ENCODE measurements around the gene GPD1. TPM values are rescaled to one million over a fixed set of nuclear protein-coding genes. Genes with fewer than 3 reads are reported as not detected.

GPD1 gene
- total RNA-seq, 1 donor from 2014 or later = 9.0 TPM

DNA sequence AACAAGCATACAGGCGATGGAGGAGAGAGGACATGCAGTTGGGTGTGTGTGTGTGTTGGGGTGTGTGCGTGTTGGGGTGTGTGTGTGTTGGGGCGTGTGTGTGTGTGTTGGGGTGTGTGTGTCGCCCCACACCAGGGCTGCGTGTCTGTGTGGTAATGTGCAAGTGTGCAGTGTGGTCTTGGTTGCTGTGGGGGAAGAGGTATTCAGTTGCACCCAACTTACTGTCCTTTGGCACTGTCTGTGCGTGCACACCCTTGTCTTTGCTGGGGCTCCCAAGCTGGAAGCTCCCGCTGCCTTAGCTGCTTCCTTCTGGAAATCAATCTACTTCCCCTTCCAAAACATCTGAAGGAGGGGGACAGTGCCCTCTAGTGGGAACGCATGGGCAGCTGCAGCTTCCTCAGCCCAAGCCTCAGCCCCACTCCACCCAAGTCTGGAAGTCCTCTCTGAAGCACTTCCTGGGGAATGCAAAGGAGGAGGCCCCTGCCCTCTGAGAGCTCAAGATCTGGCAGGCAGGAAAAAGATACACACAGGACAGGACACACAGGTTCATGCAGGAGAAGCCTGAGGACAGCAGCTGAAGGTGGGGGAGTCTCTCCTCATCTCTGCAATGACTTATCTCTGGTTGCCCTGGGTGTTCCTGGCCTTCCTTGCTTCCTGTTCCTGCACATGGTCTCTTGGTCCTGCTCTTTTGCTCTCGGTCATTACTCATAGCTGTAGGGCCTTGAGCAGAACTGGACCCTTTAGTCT, 33.3 kb upstream of the GPD1 start:
- peak overlapping the region; percentile 60 for H3K4me3 Mint-ChIP-seq
- H3K36me3 Mint-ChIP-seq = no peaks in the 10 kb centered on the region
- DNase-seq (ENCODE audit: extremely low spot score, unreplicated experiment) = peak; percentile 86
- peaks cover 5% of the 10 kb centered on the region for H3K27me3 Mint-ChIP-seq
- peak; percentile 95 for TF ChIP-seq CTCF (conservative IDR thresholded peaks at IDR 0.05)
- peaks cover 29% of the 10 kb centered on the region for H3K4me1 Mint-ChIP-seq (ENCODE audit: unreplicated experiment)
- peak overlapping the region; percentile 42 for H3K27ac Mint-ChIP-seq
- no peaks in the 10 kb centered on the region for H3K9me3 Mint-ChIP-seq

DNA sequence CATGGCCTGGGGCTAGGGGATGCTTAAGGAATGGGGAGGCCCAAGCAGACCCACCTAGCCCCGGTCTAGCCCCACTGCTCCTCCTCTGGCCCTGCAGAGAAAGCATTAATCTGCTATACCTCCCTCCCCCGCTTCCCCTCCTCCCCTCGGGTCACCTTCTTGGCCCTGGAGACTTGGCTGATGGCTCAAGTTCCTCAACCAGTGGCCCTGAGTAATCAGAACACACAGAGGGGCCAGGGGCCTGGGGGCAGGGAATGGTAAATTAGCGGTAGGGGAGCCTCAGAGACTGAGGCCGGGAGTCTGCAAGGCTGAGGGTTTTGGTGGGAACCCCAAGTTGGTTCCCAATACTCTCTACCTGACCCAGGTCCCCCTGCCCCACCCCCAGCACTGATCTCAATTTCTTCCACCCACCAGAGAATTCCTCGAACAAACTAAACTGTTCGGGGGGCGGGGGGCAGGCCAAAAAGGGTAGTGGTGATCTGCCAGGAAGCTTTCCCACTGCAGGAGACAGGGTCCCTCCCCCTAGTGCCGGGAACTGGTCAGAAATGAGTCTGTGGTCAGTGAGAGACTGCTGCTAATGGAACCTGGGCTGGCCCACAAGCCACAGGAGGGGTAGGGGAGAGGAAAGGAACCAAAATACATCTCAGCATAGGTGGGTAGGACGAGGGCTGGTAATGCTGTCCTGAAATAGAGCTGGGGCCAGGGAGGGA, 31.5 kb upstream of the GPD1 start:
- no peaks in the 10 kb centered on the region for H3K36me3 Mint-ChIP-seq
- H3K27ac Mint-ChIP-seq = peak overlapping the region; percentile 31

DNA sequence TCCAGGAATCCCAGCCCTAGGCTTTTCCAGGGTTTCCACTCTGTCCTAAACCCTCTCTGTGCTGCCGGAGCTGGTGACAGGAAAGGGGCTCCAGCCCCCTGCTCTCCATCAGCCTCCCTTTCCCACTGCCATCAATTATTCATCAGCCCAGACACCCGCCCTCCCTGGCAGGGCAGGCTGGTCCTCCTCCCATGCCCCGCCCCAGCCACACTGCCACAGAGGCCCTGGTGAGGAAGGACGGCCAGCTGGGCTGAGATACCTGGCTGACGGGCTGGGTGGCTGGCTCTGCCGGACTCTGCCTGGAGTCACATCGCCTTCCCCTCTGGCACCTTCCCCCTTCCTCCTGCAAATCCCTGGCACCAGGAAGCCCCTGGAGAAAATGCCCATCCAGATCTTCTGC, 30.6 kb upstream of the GPD1 start:
- H3K36me3 Mint-ChIP-seq = no peaks in the 10 kb centered on the region
- TF ChIP-seq CTCF (conservative IDR thresholded peaks at IDR 0.05) = no peak
- H3K27ac Mint-ChIP-seq = no peak overlapping the region
- H3K27me3 Mint-ChIP-seq = peaks cover 5% of the 10 kb centered on the region
- H3K4me1 Mint-ChIP-seq (ENCODE audit: unreplicated experiment) = peaks cover 29% of the 10 kb centered on the region
- no peak overlapping the region for H3K4me3 Mint-ChIP-seq
- no peak for DNase-seq (ENCODE audit: extremely low spot score, unreplicated experiment)
- no peaks in the 10 kb centered on the region for H3K9me3 Mint-ChIP-seq

More for the DNA sequence above, 31.5 kb upstream of the GPD1 start:
- H3K4me1 Mint-ChIP-seq (ENCODE audit: unreplicated experiment) = peaks cover 29% of the 10 kb centered on the region
- no peak for DNase-seq (ENCODE audit: extremely low spot score, unreplicated experiment)
- H3K27me3 Mint-ChIP-seq = peaks cover 5% of the 10 kb centered on the region
- H3K4me3 Mint-ChIP-seq = no peak overlapping the region
- no peak for TF ChIP-seq CTCF (conservative IDR thresholded peaks at IDR 0.05)
- no peaks in the 10 kb centered on the region for H3K9me3 Mint-ChIP-seq

DNA sequence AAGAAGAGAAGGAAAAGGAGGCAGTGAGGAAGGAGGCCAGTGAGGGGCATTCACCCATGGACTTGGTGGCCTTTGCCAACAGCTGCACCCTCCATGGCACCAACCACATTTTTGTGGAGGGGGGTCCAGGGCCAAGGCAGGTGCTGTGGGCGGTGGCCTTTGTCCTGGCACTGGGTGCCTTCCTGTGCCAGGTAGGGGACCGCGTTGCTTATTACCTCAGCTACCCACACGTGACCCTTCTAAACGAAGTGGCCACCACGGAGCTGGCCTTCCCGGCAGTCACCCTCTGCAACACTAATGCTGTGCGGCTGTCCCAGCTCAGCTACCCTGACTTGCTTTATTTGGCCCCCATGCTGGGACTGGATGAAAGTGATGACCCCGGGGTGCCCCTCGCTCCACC, 30.1 kb upstream of the GPD1 start:
- no peak for DNase-seq (ENCODE audit: extremely low spot score, unreplicated experiment)
- Mint-ChIP-seq H3K36me3 (no peaks in the 10 kb centered on the region), H3K27me3 (peaks cover 5% of the 10 kb centered on the region), H3K9me3 (no peaks in the 10 kb centered on the region), H3K27ac (no peak overlapping the region), H3K4me3 (no peak overlapping the region), H3K4me1 (ENCODE audit: unreplicated experiment) (peaks cover 29% of the 10 kb centered on the region)
- no peak for TF ChIP-seq CTCF (conservative IDR thresholded peaks at IDR 0.05)

DNA sequence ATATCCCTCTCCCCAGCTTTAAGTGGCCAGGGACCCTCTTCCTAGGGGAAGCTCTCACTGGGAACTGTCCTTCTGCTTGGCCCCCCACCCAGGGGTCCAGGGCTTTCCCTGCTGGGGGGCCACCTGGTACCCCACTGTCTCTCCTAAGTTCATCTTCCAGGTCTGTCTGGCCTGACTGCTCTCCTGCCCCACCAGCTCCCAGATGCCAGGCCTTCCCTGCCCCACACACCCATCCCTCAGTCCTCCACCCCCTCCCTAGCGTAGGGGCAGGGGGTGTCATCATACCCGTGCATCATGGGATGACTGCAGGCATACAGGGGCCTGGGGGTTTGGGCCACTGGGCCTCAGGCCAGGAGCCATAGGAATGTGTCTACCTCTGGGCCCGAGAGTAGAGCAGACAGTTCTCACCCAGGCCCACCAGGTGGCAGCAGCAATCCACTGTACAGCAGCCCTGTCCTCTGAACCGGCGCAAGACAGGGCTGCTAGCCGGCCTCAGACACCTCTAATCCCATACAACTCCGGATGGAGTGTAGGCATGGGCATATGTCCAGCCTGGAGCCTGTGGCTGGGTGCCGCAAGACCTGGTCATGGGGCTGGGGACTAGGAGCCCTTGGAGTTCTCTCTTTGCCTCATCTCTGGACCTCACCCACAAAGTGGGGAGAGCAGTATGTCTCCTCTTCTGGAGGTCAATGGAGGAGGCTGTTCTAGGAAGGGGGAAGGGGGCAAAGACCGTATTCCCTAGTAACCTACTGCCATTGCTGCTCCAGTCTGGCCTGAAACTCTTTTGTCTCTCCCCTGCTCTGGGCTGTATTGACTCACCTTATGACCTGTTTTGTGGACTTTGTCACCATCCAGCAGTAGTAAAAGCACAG, 28.6 kb upstream of the GPD1 start:
- Mint-ChIP-seq H3K4me1 (ENCODE audit: unreplicated experiment) (peaks cover 23% of the 10 kb centered on the region), H3K4me3 (no peak overlapping the region), H3K27ac (no peak overlapping the region), H3K9me3 (no peaks in the 10 kb centered on the region), H3K27me3 (peaks cover 5% of the 10 kb centered on the region), H3K36me3 (no peaks in the 10 kb centered on the region)
- peak; percentile 96 for TF ChIP-seq CTCF (conservative IDR thresholded peaks at IDR 0.05)
- peak; percentile 88 for DNase-seq (ENCODE audit: extremely low spot score, unreplicated experiment)

Measured in type B pancreatic cell (in vitro differentiated cells).